ENCODE measurements around the gene CEP44.
"Not testable (repeated sequence)": the region's sequence is repeated elsewhere in the genome, so short reads cannot be mapped to it uniquely, and the experiment has no call there.

CEP44 gene

GRCh38 chr4:174283507-174284471 lies at the start of gene CEP44, which contains the start of gene FBXO8:
TSS of gene CEP44 (plus strand) at chr4:174283911. CDS start at chr4:174299122, 15,211 bp downstream.
TSS of gene FBXO8 (minus strand) at chr4:174283667. CDS start at chr4:174263092, 20,575 bp downstream.
- no peak for DNase-seq

DNA sequence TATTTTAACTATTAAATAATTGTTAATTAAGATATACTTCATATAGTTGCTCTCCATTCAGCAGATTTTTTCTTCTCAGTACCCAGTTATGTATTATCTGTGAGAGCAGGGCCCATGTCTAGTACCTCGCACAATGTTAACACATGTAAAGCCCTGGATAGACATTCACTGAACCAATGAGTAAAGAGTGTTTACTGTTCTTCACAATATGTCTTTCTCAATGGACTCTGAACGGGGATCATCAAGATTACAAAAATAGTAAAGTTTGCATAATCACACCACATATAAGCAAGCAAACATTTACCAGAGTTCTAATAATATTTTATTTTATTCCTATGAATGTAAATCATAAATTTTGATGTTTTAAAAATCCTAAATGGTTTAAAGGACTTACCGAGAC lies 47.4 kb upstream of the CEP44 start:
- no peak for DNase-seq

DNA sequence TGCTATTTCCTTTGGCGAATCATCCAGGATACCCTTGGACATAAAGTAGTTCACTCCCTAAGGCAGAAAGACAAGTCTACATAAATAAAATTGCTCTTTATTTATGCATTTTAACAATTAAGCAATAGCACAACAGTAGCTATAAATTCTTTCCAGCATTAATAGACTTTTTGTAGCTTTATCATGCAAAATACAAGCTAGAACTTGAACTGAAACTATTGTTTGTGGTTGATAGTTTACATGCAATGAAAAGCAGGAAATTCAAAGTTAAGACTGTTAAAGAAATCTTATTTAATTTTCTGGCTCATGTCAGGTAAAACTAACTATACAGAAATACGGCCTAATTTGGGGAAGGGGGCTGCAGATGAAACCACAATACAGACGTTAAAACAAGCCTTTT lies 42.5 kb upstream of the CEP44 start:
- no peak for DNase-seq

GRCh38 chr4:174244441-174244840 lies 39.3 kb upstream of the CEP44 start:
- DNase-seq, result no peak

DNA sequence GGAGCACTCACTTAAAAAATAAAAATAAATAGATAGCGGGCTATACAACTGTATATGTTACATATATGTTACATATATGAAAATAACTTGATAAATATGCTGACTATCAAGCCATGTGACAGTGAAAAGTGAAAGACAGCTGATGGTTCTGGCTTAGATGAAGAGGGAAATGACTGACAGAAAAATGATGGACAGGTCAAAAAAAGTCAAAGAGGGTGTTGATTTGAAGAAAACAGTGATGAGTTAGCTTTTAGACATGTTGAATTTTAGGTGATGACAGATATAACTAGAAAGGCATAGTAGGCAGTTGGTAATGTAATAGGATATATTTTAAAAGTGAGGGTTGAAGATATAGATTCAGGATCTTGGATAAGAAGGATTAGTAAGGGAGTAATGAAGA lies 38.0 kb upstream of the CEP44 start:
- no peak for DNase-seq

DNA sequence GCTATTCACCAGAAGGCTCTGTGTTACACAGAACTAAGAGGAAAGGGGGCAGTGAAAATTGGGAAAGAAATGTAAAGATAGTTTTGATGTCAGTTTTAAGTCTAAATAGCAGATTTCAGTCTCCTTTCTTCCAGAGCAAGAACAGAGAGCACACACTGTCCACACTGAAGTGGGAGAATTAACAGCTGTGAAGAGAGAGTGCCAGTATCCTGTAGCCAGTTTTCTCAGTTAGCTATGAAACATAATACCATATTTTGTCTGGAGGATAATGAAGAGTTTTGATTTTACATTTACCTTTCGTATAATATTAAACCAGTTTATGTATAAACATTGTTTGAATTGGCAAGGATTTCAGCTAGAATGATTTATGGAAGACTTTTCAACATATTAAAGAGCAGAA lies 35.3 kb upstream of the CEP44 start:
- no peak for DNase-seq

DNA sequence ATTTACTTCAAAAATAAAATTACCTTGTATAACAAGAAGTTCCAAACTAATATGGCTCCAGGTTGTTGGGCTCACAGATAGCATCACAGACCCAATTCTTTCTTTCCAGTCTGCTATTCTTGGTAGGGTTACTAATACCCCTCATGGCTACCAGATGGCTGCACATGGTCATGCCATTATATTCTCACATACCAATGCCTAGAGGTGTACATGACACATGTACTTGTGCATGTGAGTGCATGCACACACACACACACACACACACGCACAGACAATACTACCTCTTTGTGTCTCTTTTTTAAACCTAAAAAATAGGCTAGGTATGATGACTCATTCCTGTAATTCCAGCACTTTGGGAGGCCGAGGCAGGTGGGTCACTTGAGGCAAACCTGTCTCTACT lies 31.3 kb upstream of the CEP44 start:
- no peak for DNase-seq

- no peak for DNase-seq
Measured at GRCh38 chr4:174254613-174255012, 29.1 kb upstream of the CEP44 start.

- no peak for DNase-seq
Measured at GRCh38 chr4:174255374-174255773, 28.3 kb upstream of the CEP44 start.

- no peak for DNase-seq
Measured at GRCh38 chr4:174255786-174256185, 27.9 kb upstream of the CEP44 start.

DNA sequence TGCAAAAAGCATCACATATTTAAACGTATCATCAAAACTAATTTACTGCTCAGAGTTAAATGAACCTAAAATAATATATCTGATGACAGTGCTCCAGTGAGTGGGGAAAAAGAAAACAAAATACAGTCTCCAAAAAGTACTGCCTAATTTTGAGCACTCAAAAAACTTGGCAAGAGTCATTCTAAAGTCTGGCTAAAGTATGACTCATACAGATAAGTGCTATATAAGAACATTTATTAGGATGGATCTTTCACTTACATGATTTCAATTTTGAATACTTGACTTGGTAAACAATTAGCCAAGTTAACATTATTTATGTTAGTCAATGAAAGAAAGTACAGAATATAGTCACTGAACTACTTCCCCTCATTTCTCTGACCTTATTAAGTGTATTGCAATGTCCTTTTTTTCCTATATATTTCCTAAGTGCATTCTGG lies 27.4 kb upstream of the CEP44 start:
- DNase-seq, result no peak

GRCh38 chr4:174259580-174259979 lies 24.1 kb upstream of the CEP44 start:
- no peak for DNase-seq

DNA sequence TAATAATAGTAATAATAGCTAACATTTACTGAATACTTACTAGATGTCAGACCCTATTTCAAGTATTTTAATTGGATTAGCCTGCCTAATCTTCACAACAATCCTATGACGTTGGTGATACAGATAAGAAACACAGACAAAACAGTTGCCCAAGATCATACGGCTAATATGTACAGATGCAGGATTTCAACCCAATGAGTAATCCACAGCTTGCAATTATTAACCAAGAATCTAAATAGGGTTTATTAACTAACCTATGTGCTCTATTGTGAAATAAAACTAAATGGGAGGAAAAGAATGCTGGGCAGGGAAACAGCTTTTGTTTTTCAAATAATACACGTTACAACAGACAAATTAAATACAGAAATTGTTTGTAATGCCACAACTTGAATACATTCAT lies 23.6 kb upstream of the CEP44 start:
- DNase-seq, result no peak

GRCh38 chr4:174261432-174261831 lies 22.3 kb upstream of the CEP44 start:
- DNase-seq, result not testable (repeated sequence)

DNA sequence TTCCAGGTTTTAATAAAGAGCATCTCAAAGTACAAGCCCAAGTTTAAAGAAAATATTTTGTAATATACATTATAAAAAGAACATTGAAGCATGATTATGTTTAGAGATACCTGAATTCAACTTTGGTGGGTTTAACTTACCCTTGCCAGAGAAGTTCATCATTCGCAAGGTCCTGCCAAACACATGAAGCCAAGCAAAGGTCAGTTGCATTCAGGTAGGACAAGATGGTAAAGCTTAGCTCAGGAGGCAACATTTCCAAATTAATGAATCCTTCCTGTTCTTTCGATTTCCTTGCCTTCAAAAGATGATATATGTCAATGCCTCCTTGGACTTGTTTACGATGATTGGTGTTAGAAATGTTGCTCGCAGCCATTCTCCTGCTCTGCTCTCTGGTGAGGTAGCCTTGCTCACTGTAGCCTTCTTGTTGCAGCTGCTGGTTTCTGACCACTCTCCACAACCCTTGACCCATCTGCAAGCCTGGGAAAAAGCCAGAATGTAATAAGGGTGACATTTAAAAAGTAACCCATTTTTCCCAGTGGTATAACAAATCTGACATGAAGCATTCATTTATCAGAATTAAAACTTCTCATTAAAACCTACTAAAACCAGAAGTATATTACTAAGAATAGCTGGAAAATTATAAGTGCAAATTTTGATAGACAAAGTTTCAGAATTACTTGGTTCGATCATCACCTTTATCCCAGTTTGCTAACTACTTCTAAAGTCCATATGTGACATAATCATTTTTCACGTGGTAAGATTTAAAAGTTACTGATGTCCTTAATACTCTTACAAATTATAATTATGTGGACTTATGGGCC lies 20.9 kb upstream of the CEP44 start:
- no peak for DNase-seq

DNA sequence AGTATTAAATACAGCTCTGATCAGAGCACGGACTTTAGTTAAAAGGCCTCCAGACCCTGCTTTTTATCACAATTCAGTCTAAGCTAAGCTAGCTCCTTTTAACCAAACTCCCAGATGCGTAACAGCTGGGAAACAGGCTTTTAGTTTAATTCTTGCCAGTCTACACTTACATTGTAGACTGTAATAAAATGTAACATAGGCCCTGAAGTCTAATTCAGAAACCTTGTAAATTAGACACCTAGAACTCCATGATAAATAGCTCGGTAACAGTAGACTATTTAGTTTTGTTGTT lies 20.3 kb upstream of the CEP44 start:
- no peak for DNase-seq

GRCh38 chr4:174265916-174266315 lies 17.8 kb upstream of the CEP44 start:
- DNase-seq, result no peak

GRCh38 chr4:174266416-174266815 lies 17.3 kb upstream of the CEP44 start:
- DNase-seq, result no peak

DNA sequence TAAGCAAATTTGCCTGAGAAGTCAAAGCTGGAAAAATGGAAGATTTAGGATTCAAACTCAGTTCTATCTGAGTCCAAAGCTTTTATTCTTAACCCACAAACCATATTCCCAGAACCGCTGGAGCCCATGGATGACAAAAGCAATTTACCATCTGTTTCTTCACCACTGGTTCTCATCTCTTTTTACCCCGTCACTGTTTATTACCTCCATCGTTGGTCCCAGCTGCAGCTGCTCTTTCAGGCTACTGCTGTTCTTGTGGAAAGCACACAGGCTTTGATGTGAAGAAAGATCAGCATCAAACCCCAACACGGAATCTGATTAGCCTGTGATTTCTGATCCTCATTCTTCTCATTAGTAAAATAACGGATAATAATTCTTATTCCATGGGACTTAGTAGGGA lies 9.8 kb upstream of the CEP44 start:
- DNase-seq, result no peak

DNA sequence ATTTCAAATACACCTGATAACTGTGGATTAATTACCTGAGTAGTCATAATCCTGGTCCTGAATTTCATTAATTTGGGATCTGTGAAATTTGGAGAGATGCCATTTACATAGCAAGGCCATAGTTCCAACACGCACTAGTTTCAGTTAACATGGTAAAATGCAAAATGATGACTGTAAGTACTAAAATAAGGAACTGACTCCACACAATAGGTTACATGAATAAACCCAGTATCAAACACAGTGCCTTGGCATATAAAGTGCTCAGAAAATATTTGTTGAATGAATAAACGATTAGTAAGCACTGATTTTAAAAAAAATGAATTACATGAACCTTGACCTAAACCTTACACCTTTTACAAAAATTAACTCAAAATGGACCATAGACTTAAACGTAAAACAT lies 9.3 kb upstream of the CEP44 start:
- no peak for DNase-seq

DNA sequence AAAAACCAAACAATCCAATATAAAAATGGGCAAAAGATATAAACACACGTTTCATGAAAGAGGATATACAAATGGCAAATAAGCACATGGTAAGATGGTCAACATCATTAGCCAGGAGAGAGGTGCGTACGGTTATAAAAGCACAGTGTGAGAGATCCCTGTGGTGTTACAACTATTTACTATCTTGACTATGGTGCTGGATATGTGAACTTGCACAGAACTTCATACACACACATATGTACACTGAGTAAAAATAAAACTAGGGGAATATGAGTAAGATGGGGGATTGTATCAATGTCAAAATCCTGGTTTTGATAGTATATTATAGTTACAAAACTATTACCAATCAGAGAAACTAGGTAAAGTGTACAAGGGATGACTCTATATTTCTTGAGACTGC lies 8.6 kb upstream of the CEP44 start:
- no peak for DNase-seq

DNA sequence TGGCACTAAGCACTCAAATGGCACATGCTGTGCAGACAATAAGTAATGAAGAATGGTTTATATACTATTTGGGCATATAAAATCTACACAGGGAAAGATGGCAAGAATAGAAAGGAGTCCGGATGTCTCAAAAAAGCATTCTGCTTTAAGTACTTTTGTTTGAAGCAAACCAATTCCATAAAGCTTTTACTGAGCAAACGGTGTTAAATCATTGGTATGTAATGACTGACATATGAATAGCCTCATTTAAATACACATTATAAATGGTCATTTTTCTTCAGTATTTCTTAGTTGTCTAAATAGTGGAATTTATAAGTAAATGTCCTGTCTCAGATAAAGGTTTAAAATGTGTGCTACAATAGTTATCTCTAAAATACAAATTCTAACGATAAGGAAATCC lies 6.3 kb upstream of the CEP44 start:
- DNase-seq, result no peak

GRCh38 chr4:174278467-174278866 lies 5.2 kb upstream of the CEP44 start:
- DNase-seq, result no peak
